ENCODE data around the gene ENTPD2.

The ENTPD2 gene

GRCh38 chr9:137028263-137029057 is 25.4 kb downstream of the ENTPD2 start (continued):
- TF ChIP-seq GLIS1 (tag by site-specific recombination; IDR thresholded peaks at IDR 0.05): peak; percentile 94
- no peak for TF ChIP-seq ZNF670 (tag by site-specific recombination; IDR thresholded peaks at IDR 0.05; ENCODE audit: low read depth)
- no peak for TF ChIP-seq ZNF549 (tag by site-specific recombination; IDR thresholded peaks at IDR 0.05)
- TF ChIP-seq ZNF596 (tag by site-specific recombination; IDR thresholded peaks at IDR 0.05): no peak
- TF ChIP-seq ZBTB17 (tag by site-specific recombination; IDR thresholded peaks at IDR 0.05): peak; percentile 77
- no peak for TF ChIP-seq ZNF433 (tag by site-specific recombination; IDR thresholded peaks at IDR 0.05; ENCODE audit: low read depth)
- TF ChIP-seq OSR2 (tag by site-specific recombination; IDR thresholded peaks at IDR 0.05): no peak
- TF ChIP-seq BCL11B (tag by site-specific recombination; IDR thresholded peaks at IDR 0.05; ENCODE audit: low read depth): peak; percentile 63; the same call in 1 of the 2 replicates
- 0 out of 2 replicates have a peak, but pooled peaks have one; percentile 48 for TF ChIP-seq IKZF3 (tag by site-specific recombination; IDR thresholded peaks at IDR 0.05)
- peak; percentile 88 for TF ChIP-seq ZFHX2 (tag by site-specific recombination; conservative IDR thresholded peaks at IDR 0.05)
- TF ChIP-seq, protein P1, sequence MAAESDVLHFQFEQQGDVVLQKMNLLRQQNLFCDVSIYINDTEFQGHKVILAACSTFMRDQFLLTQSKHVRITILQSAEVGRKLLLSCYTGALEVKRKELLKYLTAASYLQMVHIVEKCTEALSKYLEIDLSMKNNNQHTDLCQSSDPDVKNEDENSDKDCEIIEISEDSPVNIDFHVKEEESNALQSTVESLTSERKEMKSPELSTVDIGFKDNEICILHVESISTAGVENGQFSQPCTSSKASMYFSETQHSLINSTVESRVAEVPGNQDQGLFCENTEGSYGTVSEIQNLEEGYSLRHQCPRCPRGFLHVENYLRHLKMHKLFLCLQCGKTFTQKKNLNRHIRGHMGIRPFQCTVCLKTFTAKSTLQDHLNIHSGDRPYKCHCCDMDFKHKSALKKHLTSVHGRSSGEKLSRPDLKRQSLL (tag by site-specific recombination; IDR thresholded peaks at IDR 0.05): no peak
- peak; percentile 45; the same call in 1 of the 2 replicates for TF ChIP-seq KLF9 (tag by site-specific recombination; IDR thresholded peaks at IDR 0.05; ENCODE audit: low read depth)
- TF ChIP-seq, protein P2, sequence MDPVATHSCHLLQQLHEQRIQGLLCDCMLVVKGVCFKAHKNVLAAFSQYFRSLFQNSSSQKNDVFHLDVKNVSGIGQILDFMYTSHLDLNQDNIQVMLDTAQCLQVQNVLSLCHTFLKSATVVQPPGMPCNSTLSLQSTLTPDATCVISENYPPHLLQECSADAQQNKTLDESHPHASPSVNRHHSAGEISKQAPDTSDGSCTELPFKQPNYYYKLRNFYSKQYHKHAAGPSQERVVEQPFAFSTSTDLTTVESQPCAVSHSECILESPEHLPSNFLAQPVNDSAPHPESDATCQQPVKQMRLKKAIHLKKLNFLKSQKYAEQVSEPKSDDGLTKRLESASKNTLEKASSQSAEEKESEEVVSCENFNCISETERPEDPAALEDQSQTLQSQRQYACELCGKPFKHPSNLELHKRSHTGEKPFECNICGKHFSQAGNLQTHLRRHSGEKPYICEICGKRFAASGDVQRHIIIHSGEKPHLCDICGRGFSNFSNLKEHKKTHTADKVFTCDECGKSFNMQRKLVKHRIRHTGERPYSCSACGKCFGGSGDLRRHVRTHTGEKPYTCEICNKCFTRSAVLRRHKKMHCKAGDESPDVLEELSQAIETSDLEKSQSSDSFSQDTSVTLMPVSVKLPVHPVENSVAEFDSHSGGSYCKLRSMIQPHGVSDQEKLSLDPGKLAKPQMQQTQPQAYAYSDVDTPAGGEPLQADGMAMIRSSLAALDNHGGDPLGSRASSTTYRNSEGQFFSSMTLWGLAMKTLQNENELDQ (tag by site-specific recombination; IDR thresholded peaks at IDR 0.05; ENCODE audit: low read depth): no peak
- TF ChIP-seq GFI1B (tag by site-specific recombination; IDR thresholded peaks at IDR 0.05): no peak
- TF ChIP-seq PRDM10 (tag by site-specific recombination; IDR thresholded peaks at IDR 0.05): peak; percentile 61
- TF ChIP-seq SETDB1 (IDR thresholded peaks at IDR 0.05; ENCODE audit: insufficient read length, low read length): no peak
- TF ChIP-seq, protein P3, sequence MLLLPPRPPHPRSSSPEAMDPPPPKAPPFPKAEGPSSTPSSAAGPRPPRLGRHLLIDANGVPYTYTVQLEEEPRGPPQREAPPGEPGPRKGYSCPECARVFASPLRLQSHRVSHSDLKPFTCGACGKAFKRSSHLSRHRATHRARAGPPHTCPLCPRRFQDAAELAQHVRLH (tag by site-specific recombination; IDR thresholded peaks at IDR 0.05): no peak
- 0 out of 2 replicates have a peak, but pooled peaks have one; percentile 38 for TF ChIP-seq ZFP69B (tag by site-specific recombination; IDR thresholded peaks at IDR 0.05)
- TF ChIP-seq ZBTB20 (tag by site-specific recombination; IDR thresholded peaks at IDR 0.05): peak; percentile 44; the same call in 1 of the 2 replicates
- TF ChIP-seq GLI2 (tag by site-specific recombination; IDR thresholded peaks at IDR 0.05; ENCODE audit: borderline replicate concordance, low read depth): no peak
- no peak for TF ChIP-seq SALL2 (tag by site-specific recombination; IDR thresholded peaks at IDR 0.05; ENCODE audit: borderline replicate concordance)
- TF ChIP-seq ZNF23 (tag by site-specific recombination; IDR thresholded peaks at IDR 0.05; ENCODE audit: borderline replicate concordance): no peak
- TF ChIP-seq, protein P4, sequence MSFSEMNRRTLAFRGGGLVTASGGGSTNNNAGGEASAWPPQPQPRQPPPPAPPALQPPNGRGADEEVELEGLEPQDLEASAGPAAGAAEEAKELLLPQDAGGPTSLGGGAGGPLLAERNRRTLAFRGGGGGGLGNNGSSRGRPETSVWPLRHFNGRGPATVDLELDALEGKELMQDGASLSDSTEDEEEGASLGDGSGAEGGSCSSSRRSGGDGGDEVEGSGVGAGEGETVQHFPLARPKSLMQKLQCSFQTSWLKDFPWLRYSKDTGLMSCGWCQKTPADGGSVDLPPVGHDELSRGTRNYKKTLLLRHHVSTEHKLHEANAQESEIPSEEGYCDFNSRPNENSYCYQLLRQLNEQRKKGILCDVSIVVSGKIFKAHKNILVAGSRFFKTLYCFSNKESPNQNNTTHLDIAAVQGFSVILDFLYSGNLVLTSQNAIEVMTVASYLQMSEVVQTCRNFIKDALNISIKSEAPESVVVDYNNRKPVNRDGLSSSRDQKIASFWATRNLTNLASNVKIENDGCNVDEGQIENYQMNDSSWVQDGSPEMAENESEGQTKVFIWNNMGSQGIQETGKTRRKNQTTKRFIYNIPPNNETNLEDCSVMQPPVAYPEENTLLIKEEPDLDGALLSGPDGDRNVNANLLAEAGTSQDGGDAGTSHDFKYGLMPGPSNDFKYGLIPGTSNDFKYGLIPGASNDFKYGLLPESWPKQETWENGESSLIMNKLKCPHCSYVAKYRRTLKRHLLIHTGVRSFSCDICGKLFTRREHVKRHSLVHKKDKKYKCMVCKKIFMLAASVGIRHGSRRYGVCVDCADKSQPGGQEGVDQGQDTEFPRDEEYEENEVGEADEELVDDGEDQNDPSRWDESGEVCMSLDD (tag by site-specific recombination; IDR thresholded peaks at IDR 0.05): peak; percentile 87
- TF ChIP-seq ZNF335 (tag by site-specific recombination; conservative IDR thresholded peaks at IDR 0.05): peak; percentile 94
- 0 out of 2 replicates have a peak, but pooled peaks have one; percentile 27 for TF ChIP-seq ZNF629 (tag by site-specific recombination; IDR thresholded peaks at IDR 0.05)
- TF ChIP-seq KLF10 (tag by site-specific recombination; IDR thresholded peaks at IDR 0.05): 0 out of 2 replicates have a peak, but pooled peaks have one; percentile 34
- TF ChIP-seq ZNF777 (tag by site-specific recombination; IDR thresholded peaks at IDR 0.05; ENCODE audit: borderline replicate concordance): peak; percentile 79; the same call in 1 of the 2 replicates
